HG02884 (cell line): ENCODE data around the gene ARSD.
"Not testable (repeated sequence)": the region's sequence is repeated elsewhere in the genome, so short reads cannot be mapped to it uniquely, and the experiment has no call there.

Experiments used
- ATAC-seq: cut with Tn5 transposase; IDR thresholded peaks from one replicate; pipeline ENCODE4 v1.9.1; 2021; ENCODE audit warnings: mild to moderate bottlenecking, moderate library complexity; ENCODE audit not compliant: unreplicated experiment

Gene ARSD

DNA sequence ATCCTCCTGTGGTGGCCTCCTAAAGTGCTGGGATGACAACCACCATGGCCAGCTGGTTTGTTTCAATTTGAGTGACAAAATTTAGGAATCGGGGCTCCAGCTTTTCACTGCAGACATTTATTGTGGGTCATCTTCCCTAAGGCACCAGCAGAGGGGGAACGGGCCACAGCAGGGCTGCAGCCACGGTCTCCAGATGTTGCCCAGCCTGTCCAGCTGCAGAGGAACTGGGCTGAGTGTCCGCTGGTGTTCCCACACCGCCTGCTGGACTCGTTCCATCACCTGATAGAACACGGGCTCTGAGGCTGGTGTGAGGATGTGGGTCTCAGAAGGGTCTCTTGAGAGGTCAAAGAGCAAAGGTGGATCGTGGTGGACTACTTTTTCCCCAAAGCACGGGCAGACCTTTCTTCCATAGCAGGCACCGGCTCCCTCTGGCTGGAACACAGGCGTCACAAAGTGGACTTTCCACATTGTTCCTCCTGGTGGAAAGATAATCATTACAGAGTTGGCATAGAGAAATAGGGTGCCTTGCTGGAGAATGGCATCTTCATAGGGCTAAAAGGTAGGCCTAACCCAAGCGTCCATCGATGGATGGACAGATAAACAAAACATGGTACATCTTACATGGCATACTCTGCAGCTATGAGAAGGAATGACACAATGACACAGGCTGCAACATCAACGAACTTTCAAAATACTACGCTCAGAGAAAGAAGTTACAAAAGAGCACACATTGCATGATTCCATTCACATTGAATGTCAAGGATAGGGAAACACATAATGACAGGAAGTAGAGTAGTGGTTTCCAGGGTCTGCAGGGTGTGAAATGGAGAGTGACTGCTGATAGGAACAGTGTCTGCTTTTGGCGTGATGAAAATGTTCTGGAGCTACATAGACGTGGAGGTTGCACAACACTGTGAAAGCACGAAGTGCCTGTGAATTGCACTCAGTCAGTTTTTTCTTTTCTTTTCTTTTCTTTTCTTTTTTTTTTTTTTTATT, 5.9 kb upstream of the ARSD start:
- no peak for ATAC-seq

DNA sequence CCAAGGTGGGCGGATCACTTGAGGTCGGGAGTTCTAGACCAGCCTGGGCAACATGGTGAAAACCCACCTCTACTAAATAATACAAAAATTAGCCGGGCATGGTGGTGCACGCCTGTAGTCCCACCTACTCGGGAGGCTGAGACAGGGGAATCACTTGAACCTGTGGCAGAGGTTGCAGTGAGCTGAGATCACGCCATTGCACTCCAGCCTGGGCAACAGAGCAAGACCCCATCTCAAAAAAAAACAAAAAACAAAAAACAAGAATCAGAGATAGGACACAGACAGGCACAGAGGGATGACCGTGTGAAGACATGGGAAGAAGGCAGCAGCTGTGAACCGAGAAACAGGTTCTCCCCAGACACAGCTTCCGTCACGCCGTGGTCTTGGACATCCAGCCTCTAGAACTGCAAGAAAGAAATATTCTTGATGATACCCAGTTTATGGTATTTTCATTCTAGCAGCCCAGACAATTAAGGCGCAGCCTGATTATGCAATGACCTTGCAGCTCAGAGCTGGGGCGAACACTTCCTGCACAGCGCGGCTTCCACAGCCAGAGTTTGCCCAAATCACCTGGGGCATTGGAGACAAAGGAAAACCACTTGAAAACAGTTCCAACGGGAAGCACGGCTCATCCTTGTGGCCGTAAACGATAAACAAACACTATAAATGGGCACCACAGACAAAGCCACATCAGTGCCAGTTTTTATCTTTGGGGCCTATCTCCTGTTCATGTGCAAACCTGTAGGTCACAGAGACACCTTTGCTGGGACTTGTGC, 4.2 kb upstream of the ARSD start:
- ATAC-seq = no peak

DNA sequence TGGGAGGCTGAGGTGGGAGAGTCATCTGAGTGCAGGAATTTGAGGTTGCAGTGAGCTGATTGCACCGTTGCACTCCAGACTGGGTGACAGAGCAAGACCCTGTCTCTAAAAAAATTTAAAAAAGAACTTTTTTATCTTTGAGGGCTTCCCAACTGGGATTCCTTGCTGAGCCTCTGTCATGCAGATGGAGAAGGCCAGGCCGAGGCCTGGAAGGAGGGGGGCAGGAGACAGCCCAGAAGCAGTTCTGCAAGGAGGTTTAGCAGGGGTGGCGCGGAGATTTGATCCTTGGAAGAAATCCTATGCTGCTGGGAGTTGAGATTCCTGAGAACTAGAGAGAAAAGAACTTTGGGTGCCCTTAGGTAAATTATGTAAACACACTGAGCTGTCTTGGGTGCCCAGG, 2.5 kb upstream of the ARSD start:
- no peak for ATAC-seq

DNA sequence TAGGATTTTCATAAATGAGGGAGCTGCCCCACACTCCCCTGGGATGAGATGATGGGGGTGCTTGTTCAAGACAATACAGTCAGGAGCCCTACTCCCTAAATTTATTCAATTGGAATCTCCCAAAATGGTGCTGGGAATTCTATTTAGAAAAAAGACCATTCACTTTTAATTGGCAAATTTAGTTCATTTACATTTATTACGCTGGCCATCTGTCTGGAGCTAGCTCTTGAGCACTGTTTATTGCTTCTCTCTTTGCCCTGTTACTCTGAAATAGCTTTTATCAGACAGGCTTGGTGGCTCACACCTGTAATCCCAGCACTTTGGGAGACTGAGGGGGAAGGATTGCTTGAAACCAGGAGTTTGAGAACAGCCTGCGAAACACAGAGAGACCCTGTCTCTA, 2.0 kb upstream of the ARSD start:
- ATAC-seq = no peak

DNA sequence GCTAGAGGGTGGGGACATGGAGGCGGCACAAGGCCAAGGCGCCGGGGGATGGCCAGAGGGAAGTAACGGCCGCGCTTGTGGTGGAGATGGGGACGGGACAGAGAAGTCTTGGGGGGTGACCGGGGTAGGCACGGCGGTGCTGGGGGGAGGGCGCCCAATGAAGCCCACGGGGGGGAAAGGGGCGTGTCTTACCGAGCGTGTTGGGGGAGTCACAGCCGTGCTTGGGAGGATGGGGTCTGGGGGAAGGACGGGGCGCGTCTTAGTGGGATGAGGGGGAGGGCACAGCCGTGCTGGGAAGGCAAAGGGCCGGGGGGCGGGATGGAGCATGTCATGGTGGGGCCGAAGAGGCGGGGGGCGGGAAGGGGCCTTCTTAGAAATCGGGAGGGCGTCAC, 952 bp downstream of the ARSD start:
- ATAC-seq = no peak

DNA sequence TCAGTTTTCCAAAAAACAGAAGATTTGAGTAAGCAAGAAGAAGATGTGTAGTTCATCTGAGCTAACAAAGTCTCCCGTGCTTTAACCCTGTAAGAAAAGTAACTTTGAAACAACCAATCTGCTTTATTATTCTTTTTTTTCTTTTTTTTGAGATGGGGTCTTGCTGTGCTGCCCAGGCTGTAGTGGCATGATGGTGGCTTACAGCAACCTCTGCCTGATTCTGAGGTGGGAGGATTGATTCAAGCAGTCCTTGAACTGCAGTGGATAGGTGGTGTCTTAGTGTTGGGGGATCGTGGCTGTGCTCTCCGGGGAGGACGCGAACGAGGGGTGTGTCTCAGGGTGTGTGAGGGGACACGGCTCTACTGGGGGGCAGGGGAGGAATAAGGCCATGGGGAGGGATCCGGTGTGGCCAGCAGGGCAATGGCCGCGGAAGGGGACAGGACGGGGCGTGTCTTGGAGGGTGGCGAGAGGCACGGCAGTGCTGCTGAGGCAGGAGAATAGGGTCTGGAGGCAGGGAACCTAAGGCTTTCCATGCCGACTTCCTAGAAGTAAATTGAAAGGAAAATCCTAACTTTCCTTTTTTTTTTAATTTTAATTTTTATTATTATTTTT, 2.4 kb downstream of the ARSD start:
- no peak for ATAC-seq

DNA sequence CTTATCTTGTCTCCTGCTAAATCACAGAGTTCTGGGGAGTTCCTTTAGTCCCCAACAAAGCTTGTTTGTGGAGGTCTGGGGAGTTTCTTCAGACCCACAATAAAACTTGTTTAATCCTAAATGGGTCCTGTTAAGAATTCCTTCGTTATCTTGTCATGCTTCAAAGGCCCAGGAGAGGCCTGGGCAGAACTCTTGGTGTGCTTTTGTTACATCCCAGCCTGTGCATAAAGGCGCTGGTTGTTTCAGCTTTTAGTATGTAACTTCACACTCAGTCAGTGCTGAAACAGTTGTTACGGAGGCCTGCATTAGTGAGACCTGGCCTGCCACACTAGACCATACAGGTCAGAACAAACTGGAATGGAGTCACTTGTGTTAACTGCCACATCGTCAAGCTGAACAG, 2.9 kb downstream of the ARSD start:
- ATAC-seq = not testable (repeated sequence)

DNA sequence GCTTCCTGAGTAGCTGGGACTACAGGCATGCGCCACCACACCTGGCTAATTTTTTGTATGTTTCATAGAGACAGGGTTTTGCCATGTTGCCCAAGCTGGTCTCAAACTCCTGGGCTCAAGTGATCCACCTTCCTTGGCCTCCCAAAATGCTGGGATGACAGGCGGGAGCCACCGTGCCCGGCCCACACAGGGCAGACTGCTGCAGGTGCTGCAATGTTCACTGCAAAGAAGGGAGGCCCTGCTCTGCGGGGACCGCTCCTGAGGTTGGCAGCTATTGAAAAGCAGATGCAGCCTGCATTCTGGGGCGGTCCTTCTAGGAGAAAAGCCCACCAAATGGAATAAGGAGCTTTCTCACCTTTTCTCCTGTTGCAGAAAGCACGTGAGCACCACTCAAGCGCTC, 5.0 kb downstream of the ARSD start:
- no peak for ATAC-seq

DNA sequence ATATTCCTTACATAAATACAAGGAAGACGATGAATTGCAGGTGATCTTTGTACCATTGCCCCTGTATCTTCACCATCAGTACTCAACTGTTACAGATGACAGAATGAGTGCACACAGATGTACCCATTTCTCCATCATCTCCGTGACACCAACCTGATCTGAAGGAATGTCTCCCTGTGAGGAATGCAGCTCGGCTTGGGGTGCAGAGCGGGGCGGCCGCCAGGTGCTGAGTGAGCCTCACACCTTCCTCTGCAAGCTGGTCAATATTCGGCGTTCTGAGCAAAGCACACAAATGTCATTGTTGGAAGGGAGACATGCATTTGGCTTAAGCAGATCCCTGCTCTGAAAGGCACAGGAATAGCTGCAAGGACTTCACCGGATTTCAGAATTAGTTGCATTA, 7.4 kb downstream of the ARSD start:
- no peak for ATAC-seq

DNA sequence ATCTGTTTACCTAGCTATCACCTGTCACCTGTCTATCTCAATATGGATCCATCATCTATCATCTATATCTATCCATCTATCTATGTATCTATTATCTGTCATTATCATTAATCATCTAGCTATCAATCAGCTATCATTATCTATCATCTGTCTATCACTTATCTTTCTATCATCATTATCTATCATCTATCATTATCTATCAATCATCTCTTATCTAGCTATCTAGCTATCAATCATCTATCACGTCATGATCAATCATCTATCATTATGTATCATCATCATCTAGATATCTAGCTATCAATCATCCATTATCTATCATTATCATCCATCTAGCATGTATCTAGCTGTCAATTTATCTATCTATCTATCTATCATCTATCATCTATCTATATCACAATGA, 7.9 kb downstream of the ARSD start:
- no peak for ATAC-seq

DNA sequence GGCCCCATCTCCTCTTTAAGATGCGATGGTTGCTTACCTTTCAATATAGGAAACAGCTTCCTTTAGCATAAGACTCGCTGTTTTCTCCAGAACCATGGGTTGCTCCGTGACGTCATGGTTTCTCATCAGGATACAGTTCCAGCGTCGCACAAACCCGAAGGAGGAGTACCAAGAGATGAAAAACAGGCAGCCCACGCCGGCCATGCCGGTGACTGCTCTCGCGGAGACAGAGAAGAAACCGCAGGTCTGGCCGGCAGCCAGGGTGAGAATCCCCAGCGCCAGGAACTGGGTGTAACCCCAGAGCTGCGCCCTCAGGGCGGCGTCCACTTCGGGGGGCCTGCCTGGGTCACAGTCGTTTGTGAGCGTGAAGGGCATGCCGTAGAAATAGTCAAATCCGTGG, 11.4 kb downstream of the ARSD start:
- ATAC-seq = no peak

DNA sequence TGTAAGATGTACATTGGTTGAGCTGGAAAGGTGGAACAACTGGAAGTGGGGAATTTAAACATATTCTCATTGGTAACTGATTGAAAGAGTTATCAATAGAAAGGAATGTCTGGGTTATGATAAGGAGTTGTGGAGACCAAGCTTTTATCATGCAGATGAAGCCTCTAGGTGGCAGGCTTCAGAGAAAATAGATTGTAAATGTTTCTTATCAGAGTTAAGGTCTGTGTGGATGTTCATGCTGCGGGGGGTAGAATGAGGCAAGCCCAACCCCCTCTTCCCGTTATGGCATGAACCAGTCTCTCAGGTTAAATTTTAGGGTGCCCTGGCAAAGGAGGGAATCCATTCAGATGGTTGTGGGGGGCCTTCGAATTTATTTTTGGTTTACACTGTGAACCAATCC, 16.0 kb downstream of the ARSD start:
- ATAC-seq = no peak

DNA sequence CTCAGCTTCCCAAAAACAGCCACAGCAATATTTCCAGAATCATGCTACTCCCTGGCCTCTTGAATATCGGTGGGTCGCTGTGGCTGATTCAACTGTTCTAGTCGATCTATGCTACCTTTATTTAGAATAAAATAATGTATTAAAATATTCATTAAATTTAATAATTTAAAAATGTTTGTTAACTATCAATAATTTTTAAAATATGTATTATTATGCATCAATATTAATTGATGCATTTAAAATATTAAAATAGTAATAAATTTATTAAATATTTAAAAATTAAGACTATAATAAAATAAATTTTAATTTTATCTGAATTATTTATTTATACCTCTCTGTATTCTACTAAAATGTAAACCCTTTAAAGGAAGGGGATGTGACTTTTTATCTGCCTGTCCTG, 19.0 kb downstream of the ARSD start:
- ATAC-seq = no peak

DNA sequence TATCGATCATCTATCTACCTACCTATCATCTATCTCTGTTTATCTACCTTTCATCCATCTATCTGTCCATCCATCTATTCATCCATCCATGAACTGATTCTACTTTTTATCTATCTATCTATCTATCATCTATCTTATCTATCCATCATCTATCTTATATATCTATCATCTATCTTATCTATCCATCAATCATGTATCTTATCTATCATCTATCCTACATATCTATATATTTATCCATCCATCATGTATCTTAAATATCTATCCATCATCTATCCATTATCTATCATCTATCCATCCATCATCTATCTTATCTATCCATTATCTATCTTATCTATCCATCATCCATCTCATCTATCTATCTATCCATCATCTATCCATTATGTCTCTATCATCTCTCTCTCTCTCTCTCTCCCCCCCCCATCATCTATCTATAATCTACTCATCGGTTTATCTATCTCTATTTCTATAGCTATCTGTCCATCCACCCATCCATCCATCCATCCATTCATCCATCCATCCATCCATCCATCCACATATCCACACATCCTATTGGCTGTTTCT, 20.9 kb downstream of the ARSD start:
- ATAC-seq = no peak

DNA sequence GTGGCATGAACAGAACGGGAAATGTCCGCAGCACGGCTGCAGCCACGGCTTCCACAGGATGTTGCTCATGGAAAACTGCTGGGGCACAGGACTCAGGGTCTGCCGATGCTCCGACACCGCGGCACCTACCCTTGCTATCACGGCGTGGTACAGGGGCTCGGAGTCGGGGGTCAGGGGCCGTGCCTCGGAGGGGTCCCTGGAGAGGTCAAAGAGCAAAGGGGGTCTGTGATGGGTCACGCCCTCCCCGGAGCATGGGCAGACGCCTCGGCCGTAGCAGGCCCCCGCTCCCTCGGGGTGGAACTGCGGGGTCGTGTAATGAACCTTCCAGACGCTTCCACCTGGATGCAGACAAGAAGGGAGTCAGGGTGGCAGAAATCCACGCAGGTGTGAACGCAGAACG, 21.8 kb downstream of the ARSD start:
- ATAC-seq = no peak

DNA sequence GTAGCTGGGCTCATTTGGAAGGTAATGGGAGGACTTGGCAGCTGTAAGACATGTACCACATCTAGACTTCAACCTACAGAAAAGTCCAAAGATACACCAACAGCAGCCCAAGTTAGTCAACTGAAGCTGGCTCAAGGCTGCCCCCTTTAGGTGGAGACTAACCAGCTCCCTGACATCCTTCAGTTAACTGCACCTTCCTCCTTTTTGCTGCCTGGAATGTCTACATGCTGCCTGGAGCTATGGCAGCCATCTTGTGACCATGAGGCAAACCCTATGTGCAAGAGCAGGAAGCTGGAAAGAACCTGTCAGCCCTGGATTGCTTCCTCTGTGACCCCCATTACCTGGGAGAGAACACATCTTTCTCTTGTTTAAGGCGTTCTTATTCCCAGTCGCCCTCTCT, 25.8 kb downstream of the ARSD start:
- ATAC-seq = no peak

DNA sequence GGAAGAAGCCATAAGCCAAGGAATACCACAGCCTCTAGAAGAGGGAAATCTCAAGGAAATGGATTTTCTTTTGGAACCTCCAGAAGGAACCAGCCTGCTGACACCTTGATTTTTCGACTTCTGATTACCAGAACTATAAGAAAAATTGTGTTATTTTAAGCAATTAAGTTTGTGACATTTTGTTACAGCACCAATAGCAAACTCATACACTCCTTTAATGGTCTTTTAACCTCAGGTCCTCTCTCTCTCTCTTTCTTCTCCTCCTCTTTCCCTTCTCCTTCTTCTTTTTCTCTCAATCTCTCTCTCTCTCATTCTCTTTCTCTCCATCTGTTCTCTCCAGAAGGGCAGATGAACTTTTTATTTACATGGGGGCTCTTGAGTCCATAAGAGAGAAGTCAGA, 26.3 kb downstream of the ARSD start:
- no peak for ATAC-seq

DNA sequence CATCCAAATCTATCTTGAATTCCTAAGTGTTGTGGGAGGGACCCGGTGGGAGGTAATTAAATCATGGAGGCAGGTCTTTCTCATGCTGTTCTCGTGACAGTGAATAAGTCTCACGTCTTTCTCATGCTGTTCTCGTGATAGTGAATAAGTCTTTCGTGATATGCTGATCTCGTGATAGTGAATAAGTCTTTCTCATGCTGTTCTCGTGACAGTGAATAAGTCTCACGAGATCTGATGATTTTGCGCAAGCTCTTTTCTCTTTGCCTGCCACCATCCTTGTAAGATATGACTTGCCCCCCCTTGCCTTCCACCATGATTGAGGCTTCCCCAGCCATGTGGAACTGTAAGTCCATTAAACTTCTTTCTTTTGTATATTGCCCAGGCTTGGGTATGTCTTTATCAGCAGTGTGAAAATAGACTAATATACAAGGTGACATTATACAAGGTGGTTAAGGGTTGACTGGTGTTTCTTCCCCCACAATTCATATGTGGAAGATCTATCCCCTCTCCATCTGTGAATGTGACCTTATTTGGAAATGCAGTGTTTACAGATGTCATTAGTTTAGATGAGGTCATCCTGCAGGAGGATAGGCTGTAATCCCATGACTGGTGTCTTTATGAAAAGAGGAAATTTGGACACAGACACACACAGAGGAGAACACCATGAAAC, 27.6 kb downstream of the ARSD start:
- no peak for ATAC-seq

DNA sequence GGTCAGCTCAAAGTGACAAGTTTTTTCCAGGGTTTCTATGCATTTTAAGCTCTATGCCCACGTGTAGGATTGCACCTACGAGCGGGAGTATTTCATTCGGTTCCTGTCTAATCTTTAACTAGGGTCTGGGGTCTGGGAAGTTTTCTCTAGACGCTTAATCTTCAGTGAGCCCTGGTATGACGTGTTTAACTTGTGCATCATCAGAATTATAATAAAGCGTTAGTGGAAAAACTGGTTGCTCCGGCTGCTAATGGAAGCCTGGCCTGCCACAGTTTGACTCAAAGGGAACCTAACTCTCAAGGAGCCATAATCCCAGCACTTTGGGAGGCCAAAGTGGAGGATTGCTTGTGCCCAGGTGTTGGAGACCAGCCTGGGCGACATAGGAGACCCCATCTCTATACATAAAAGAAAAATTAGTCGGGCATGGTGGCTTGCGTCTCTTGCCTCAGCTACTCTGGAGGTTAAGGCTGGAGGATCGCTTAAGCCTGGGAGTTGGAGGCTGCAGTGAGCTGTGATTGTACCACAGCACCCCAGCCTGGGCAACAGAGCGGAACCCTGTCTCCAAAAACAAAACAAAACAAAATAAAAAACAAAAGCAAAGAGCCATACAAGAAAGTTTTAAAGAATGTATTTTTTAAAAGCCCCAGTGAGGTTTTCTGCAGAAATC, 30.2 kb downstream of the ARSD start:
- ATAC-seq = no peak
